ENCODE data around the gene MMP25.
"Not testable (repeated sequence)": the region's sequence is repeated elsewhere in the genome, so short reads cannot be mapped to it uniquely, and the experiment has no call there.

MMP25 gene

GRCh38 chr16:3083408-3083807 is 37.0 kb downstream of the MMP25 start:
- H3K9me3 Mint-ChIP-seq; DNase-seq (ENCODE audit: low spot score in 2 of 2); H3K27ac Mint-ChIP-seq; H3K36me3 Mint-ChIP-seq; ATAC-seq; H3K4me3 Mint-ChIP-seq: not testable (repeated sequence)
- peaks cover 60% of the 10 kb centered on the region for H3K4me1 Mint-ChIP-seq

GRCh38 chr16:3084491-3084890 is 38.1 kb downstream of the MMP25 start:
- no peak for ATAC-seq
- H3K36me3 Mint-ChIP-seq, result peaks cover 6% of the 10 kb centered on the region
- no peak overlapping the region for H3K27ac Mint-ChIP-seq
- H3K9me3 Mint-ChIP-seq, result peaks cover 3% of the 10 kb centered on the region
- no peak for DNase-seq (ENCODE audit: low spot score in 2 of 2)
- peaks cover 59% of the 10 kb centered on the region for H3K4me1 Mint-ChIP-seq
- H3K4me3 Mint-ChIP-seq, result no peak overlapping the region

GRCh38 chr16:3084969-3085670 is 38.8 kb downstream of the MMP25 start:
- Mint-ChIP-seq H3K9me3 (peaks cover 3% of the 10 kb centered on the region), H3K4me1 (peaks cover 52% of the 10 kb centered on the region), H3K4me3 (peak overlapping the region; percentile 54), H3K27ac (peak overlapping the region; percentile 64), H3K36me3 (peaks cover 6% of the 10 kb centered on the region)
- ATAC-seq (no peak), DNase-seq (ENCODE audit: low spot score in 2 of 2) (no peak)

GRCh38 chr16:3085868-3086595 is 39.7 kb downstream of the MMP25 start:
- DNase-seq (ENCODE audit: low spot score in 2 of 2) (no peak), ATAC-seq (no peak)
- no peaks in the 10 kb centered on the region for H3K9me3 Mint-ChIP-seq
- peak overlapping the region; percentile 54 for H3K4me3 Mint-ChIP-seq
- peaks cover 6% of the 10 kb centered on the region for H3K36me3 Mint-ChIP-seq
- H3K4me1 Mint-ChIP-seq, result peaks cover 50% of the 10 kb centered on the region
- H3K27ac Mint-ChIP-seq, result peak overlapping the region; percentile 90

- Mint-ChIP-seq H3K4me3 (peak overlapping the region; percentile 54), H3K27ac (peak overlapping the region; percentile 90), H3K4me1 (peaks cover 51% of the 10 kb centered on the region), H3K36me3 (peaks cover 6% of the 10 kb centered on the region), H3K9me3 (no peaks in the 10 kb centered on the region)
- no peak for DNase-seq (ENCODE audit: low spot score in 2 of 2)
- ATAC-seq, result peak; percentile 65
These were observed 40.4 kb downstream of the MMP25 start for GRCh38 chr16:3086596-3087242.

GRCh38 chr16:3087243-3088235 is 41.2 kb downstream of the MMP25 start:
- ATAC-seq (peak; percentile 52), DNase-seq (ENCODE audit: low spot score in 2 of 2) (no peak)
- H3K4me3 Mint-ChIP-seq, result peak overlapping the region; percentile 54
- H3K36me3 Mint-ChIP-seq, result peaks cover 6% of the 10 kb centered on the region
- peak overlapping the region; percentile 90 for H3K27ac Mint-ChIP-seq
- no peaks in the 10 kb centered on the region for H3K9me3 Mint-ChIP-seq
- H3K4me1 Mint-ChIP-seq, result peaks cover 47% of the 10 kb centered on the region

- Mint-ChIP-seq H3K36me3 (peaks cover 6% of the 10 kb centered on the region), H3K9me3 (no peaks in the 10 kb centered on the region), H3K27ac (peak overlapping the region; percentile 90), H3K4me1 (peaks cover 39% of the 10 kb centered on the region), H3K4me3 (peak overlapping the region; percentile 54)
- DNase-seq (ENCODE audit: low spot score in 2 of 2) (no peak), ATAC-seq (no peak)
These were observed 42.1 kb downstream of the MMP25 start for GRCh38 chr16:3088450-3088849.

GRCh38 chr16:3088925-3089716 is 42.8 kb downstream of the MMP25 start:
- peaks cover 34% of the 10 kb centered on the region for H3K4me1 Mint-ChIP-seq
- no peak overlapping the region for H3K4me3 Mint-ChIP-seq

GRCh38 chr16:3089717-3090592 is 43.6 kb downstream of the MMP25 start:
- peak overlapping the region; percentile 78 for H3K27ac Mint-ChIP-seq
- no peak overlapping the region for H3K4me3 Mint-ChIP-seq
- H3K9me3 Mint-ChIP-seq, result no peaks in the 10 kb centered on the region
- peaks cover 40% of the 10 kb centered on the region for H3K4me1 Mint-ChIP-seq
- no peak for DNase-seq (ENCODE audit: low spot score in 2 of 2)
- ATAC-seq, result no peak
- peaks cover 6% of the 10 kb centered on the region for H3K36me3 Mint-ChIP-seq

More at GRCh38 chr16:3088925-3089716, 42.8 kb downstream of the MMP25 start:
- Mint-ChIP-seq H3K9me3 (no peaks in the 10 kb centered on the region), H3K36me3 (peaks cover 6% of the 10 kb centered on the region), H3K27ac (peak overlapping the region; percentile 90)
- DNase-seq (ENCODE audit: low spot score in 2 of 2), result no peak
- ATAC-seq, result no peak

GRCh38 chr16:3091551-3091950 is 45.2 kb downstream of the MMP25 start:
- no peak for ATAC-seq
- no peak overlapping the region for H3K4me3 Mint-ChIP-seq
- peaks cover 42% of the 10 kb centered on the region for H3K4me1 Mint-ChIP-seq
- DNase-seq (ENCODE audit: low spot score in 2 of 2), result no peak
- peaks cover 6% of the 10 kb centered on the region for H3K36me3 Mint-ChIP-seq
- no peaks in the 10 kb centered on the region for H3K9me3 Mint-ChIP-seq
- peak overlapping the region; percentile 78 for H3K27ac Mint-ChIP-seq

- H3K36me3 Mint-ChIP-seq, result peaks cover 6% of the 10 kb centered on the region
- no peak overlapping the region for H3K4me3 Mint-ChIP-seq
- peaks cover 36% of the 10 kb centered on the region for H3K4me1 Mint-ChIP-seq
- ATAC-seq (no peak), DNase-seq (ENCODE audit: low spot score in 2 of 2) (no peak)
- H3K27ac Mint-ChIP-seq, result no peak overlapping the region
- H3K9me3 Mint-ChIP-seq, result no peaks in the 10 kb centered on the region
These were observed 46.2 kb downstream of the MMP25 start for GRCh38 chr16:3092501-3092941.

GRCh38 chr16:3094289-3095027 is 48.1 kb downstream of the MMP25 start:
- ATAC-seq (peak; percentile 80), DNase-seq (ENCODE audit: low spot score in 2 of 2) (peak in 1 of 2 donors; percentile 81)
- peaks cover 31% of the 10 kb centered on the region for H3K4me1 Mint-ChIP-seq
- no peaks in the 10 kb centered on the region for H3K9me3 Mint-ChIP-seq
- peak overlapping the region; percentile 92 for H3K27ac Mint-ChIP-seq
- no peaks in the 10 kb centered on the region for H3K36me3 Mint-ChIP-seq
- H3K4me3 Mint-ChIP-seq, result peak overlapping the region; percentile 56

- Mint-ChIP-seq H3K27ac (peak overlapping the region; percentile 32), H3K36me3 (no peaks in the 10 kb centered on the region), H3K4me3 (peak overlapping the region; percentile 56), H3K4me1 (peaks cover 40% of the 10 kb centered on the region), H3K9me3 (no peaks in the 10 kb centered on the region)
- DNase-seq (ENCODE audit: low spot score in 2 of 2), result peak; percentile 46 to 81
- peak; percentile 84 for ATAC-seq
These were observed 49.5 kb downstream of the MMP25 start for GRCh38 chr16:3095869-3096268.
